Esophagus squamous epithelium (tissue), 4 donors: ENCODE measurements around the gene KBTBD8.

Experiments
- POLR2A ChIP-seq, 4 donors: fragments of 450-650 bp; IDR thresholded peaks; one replicate each; pipeline ENCODE4 v1.6.1; 2017; ENCODE audit warnings: antibody characterized with exemption in 4 of 4, mild to moderate bottlenecking in 4 of 4, moderate library complexity in 3 of 4
- TF ChIP-seq, protein P1 (sequence below), 6 experiments: fragments of 450-650 bp in 4 of 6; fragments of 200-600 bp in 2 of 6; sonication (generic) in 2 of 6; IDR thresholded peaks; one replicate each; pipeline ENCODE4 v1.5.1; 2016 to 2019; ENCODE audit warnings: antibody characterized with exemption in 6 of 6, mild to moderate bottlenecking in 4 of 6, moderate library complexity in 4 of 6

DNA sequence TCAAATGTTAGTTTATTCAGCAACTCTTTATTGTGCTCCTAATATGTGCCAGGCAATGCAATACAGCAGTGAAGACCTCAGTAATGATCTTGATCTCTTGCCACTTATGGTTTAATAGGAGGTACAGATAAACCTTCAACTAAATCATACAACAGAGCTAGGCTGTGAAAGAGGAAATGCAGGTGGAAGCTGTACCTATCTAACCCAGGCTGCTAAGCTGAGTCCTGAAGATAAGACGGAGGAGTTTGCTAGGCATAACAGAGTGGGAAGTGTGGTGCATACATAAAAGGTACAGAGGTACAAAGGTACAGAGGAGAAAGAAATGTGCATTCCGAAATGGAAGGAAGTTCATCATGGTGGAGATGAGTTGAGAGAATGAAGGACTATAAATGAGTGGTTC lies 35.0 kb downstream of the KBTBD8 start:
- TF ChIP-seq, protein P1, sequence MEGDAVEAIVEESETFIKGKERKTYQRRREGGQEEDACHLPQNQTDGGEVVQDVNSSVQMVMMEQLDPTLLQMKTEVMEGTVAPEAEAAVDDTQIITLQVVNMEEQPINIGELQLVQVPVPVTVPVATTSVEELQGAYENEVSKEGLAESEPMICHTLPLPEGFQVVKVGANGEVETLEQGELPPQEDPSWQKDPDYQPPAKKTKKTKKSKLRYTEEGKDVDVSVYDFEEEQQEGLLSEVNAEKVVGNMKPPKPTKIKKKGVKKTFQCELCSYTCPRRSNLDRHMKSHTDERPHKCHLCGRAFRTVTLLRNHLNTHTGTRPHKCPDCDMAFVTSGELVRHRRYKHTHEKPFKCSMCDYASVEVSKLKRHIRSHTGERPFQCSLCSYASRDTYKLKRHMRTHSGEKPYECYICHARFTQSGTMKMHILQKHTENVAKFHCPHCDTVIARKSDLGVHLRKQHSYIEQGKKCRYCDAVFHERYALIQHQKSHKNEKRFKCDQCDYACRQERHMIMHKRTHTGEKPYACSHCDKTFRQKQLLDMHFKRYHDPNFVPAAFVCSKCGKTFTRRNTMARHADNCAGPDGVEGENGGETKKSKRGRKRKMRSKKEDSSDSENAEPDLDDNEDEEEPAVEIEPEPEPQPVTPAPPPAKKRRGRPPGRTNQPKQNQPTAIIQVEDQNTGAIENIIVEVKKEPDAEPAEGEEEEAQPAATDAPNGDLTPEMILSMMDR (IDR thresholded peaks at IDR 0.05), result no peak
- no peak for TF ChIP-seq POLR2A (IDR thresholded peaks at IDR 0.05)
